Trophoblast cell (in vitro differentiated cells and primary cell): ENCODE measurements around the gene PLEKHJ1.

Source experiments
- DNase-seq, 2 donors: peaks; one replicate each; pipeline ENCODE4 v3.0.0-alpha.2; 2016
- H2AFZ ChIP-seq: 2 replicates; pipeline ENCODE4 v1.6.1; 2013; ENCODE audit warnings: low read length, moderate library complexity, mild to moderate bottlenecking; ENCODE audit not compliant: insufficient read depth, poor library complexity
- H2AK5ac ChIP-seq: 2 replicates; pipeline ENCODE4 v1.6.1; 2013; ENCODE audit warnings: mild to moderate bottlenecking, low read length
- H2BK120ac ChIP-seq: 2 replicates; pipeline ENCODE4 v1.6.1; 2013; ENCODE audit warnings: low read length, mild to moderate bottlenecking, moderate library complexity; ENCODE audit not compliant: insufficient read depth, poor library complexity
- H2BK12ac ChIP-seq: 2 replicates; pipeline ENCODE4 v1.6.1; 2013; ENCODE audit warnings: mild to moderate bottlenecking, low read length, moderate library complexity
- H2BK5ac ChIP-seq: 2 replicates; pipeline ENCODE4 v1.6.1; 2013; ENCODE audit warnings: low read length, low read depth, moderate library complexity, mild to moderate bottlenecking; ENCODE audit not compliant: poor library complexity
- H3K14ac ChIP-seq: 2 replicates; pipeline ENCODE4 v1.6.1; 2013; ENCODE audit warnings: mild to moderate bottlenecking, low read length
- H3K18ac ChIP-seq: 2 replicates; pipeline ENCODE4 v1.6.1; 2013; ENCODE audit warnings: mild to moderate bottlenecking, low read length
- H3K23ac ChIP-seq: 2 replicates; pipeline ENCODE4 v1.6.1; 2013; ENCODE audit warnings: low read length
- H3K27ac ChIP-seq: 2 replicates; pipeline ENCODE4 v1.5.1; 2013; ENCODE audit warnings: low read depth, mild to moderate bottlenecking, inconsistent platforms, low read length, moderate library complexity
- H3K27me3 ChIP-seq: 2 replicates; pipeline ENCODE4 v1.6.1; 2013; ENCODE audit warnings: inconsistent platforms, mild to moderate bottlenecking, low read length, moderate library complexity; ENCODE audit not compliant: insufficient read depth
- H3K36me3 ChIP-seq, 2 experiments: 1 replicate in 1 of 2; 2 replicates in 1 of 2; pipeline ENCODE4 v1.6.1; 2013; ENCODE audit warnings: low read length in 2 of 2, mild to moderate bottlenecking in 2 of 2, moderate library complexity in 1 of 2; ENCODE audit not compliant: insufficient read depth in 2 of 2, control insufficient read depth in 1 of 2
- H3K4ac ChIP-seq: 2 replicates; pipeline ENCODE4 v1.6.1; 2013; ENCODE audit warnings: low read depth, mild to moderate bottlenecking, low read length, moderate library complexity
- H3K4me1 ChIP-seq, 2 experiments: 1 replicate in 1 of 2; 2 replicates in 1 of 2; pipeline ENCODE4 v1.6.1; 2013; ENCODE audit warnings: low read length in 2 of 2, mild to moderate bottlenecking in 2 of 2, moderate library complexity in 1 of 2; ENCODE audit not compliant: insufficient read depth in 2 of 2, control insufficient read depth in 1 of 2
- H3K4me2 ChIP-seq: 2 replicates; pipeline ENCODE4 v1.6.1; 2013; ENCODE audit warnings: inconsistent platforms, mild to moderate bottlenecking, low read length, moderate library complexity
- H3K4me3 ChIP-seq: 2 replicates; pipeline ENCODE4 v1.5.1; 2013; ENCODE audit warnings: mild to moderate bottlenecking, low read depth, low read length, inconsistent platforms
- H3K79me1 ChIP-seq: one replicate; pipeline ENCODE4 v1.6.1; 2013; ENCODE audit warnings: low read length
- H3K79me2 ChIP-seq: 2 replicates; pipeline ENCODE4 v1.6.1; 2013; ENCODE audit warnings: low read length, mild to moderate bottlenecking; ENCODE audit not compliant: control insufficient read depth, insufficient read depth, poor library complexity
- H3K9ac ChIP-seq: 2 replicates; pipeline ENCODE4 v1.6.1; 2013; ENCODE audit warnings: mild to moderate bottlenecking, low read length
- H3K9me3 ChIP-seq: 2 replicates; pipeline ENCODE4 v1.6.1; 2013; ENCODE audit warnings: low read depth, mild to moderate bottlenecking, control low read depth, inconsistent platforms, low read length; ENCODE audit not compliant: insufficient read depth
- H4K12ac ChIP-seq: 2 replicates; pipeline ENCODE4 v1.6.1; 2013; ENCODE audit warnings: low read depth, mild to moderate bottlenecking, low read length, moderate library complexity
- H4K8ac ChIP-seq: 2 replicates; pipeline ENCODE4 v1.6.1; 2013; ENCODE audit warnings: low read depth, mild to moderate bottlenecking, low read length, moderate library complexity
- H4K91ac ChIP-seq: one replicate; pipeline ENCODE4 v1.6.1; 2013; ENCODE audit warnings: low read depth, mild to moderate bottlenecking, low read length, moderate library complexity
- WGBS: extraction: QIAGEN DNeasy Blood & Tissue Kit; methylation state at CpG from one replicate; pipeline ENCODE4 v1.1.7; 2013; ENCODE audit warnings: missing lambda C conversion rate; ENCODE audit not compliant: insufficient read length, insufficient coverage; ENCODE audit errors: extremely low coverage; 5-methylcytosine and 5-hydroxymethylcytosine counted together

Gene PLEKHJ1

GRCh38 chr19:2276429-2276986 is 40.4 kb upstream of the PLEKHJ1 start:
- peaks cover 2% of the 10 kb centered on the region for H3K79me1 ChIP-seq
- peak in 1 of 2 donors; percentile 52 for DNase-seq
- H3K9ac ChIP-seq: no peak overlapping the region
- no peak overlapping the region for H2AK5ac ChIP-seq
- peaks cover 12% of the 10 kb centered on the region in 2 experiments for H3K4me1 ChIP-seq
- H3K14ac ChIP-seq: no peak overlapping the region
- H3K18ac ChIP-seq: no peak overlapping the region
- H3K23ac ChIP-seq: no peak overlapping the region
- H2BK12ac ChIP-seq: no peak overlapping the region
- no peak overlapping the region for H2BK120ac ChIP-seq
- H2AFZ ChIP-seq: no peak overlapping the region
- H3K4me2 ChIP-seq: no peak overlapping the region
- no peak overlapping the region for H3K27ac ChIP-seq
- no peak overlapping the region for H3K4ac ChIP-seq
- H3K4me3 ChIP-seq: no peak overlapping the region
- peaks cover 28 to 36% of the 10 kb centered on the region in 2 experiments for H3K36me3 ChIP-seq
- H3K27me3 ChIP-seq: no peaks in the 10 kb centered on the region
- no peak overlapping the region for H4K91ac ChIP-seq
- H3K79me2 ChIP-seq: peaks cover 7% of the 10 kb centered on the region
- WGBS: no CpG with 5 or more reads among the region's 28 CpGs
- H4K8ac ChIP-seq: no peak overlapping the region
- H4K12ac ChIP-seq: no peak overlapping the region
- no peaks in the 10 kb centered on the region for H3K9me3 ChIP-seq
- no peak overlapping the region for H2BK5ac ChIP-seq

GRCh38 chr19:2275588-2276428 is 39.7 kb upstream of the PLEKHJ1 start:
- H2BK12ac ChIP-seq: no peak overlapping the region
- WGBS: no CpG with 5 or more reads among the region's 74 CpGs
- peak overlapping the region; percentile 2 for H3K27ac ChIP-seq
- peaks cover 32 to 39% of the 10 kb centered on the region in 2 experiments for H3K36me3 ChIP-seq
- no peak overlapping the region for H3K9ac ChIP-seq
- H2AK5ac ChIP-seq: no peak overlapping the region
- H3K23ac ChIP-seq: no peak overlapping the region
- no peaks in the 10 kb centered on the region for H3K27me3 ChIP-seq
- H2AFZ ChIP-seq: no peak overlapping the region
- peaks cover 12 to 14% of the 10 kb centered on the region in 2 experiments for H3K4me1 ChIP-seq
- H2BK120ac ChIP-seq: no peak overlapping the region
- H3K4ac ChIP-seq: no peak overlapping the region
- H3K14ac ChIP-seq: no peak overlapping the region
- H4K8ac ChIP-seq: no peak overlapping the region
- no peak overlapping the region for H2BK5ac ChIP-seq
- peaks cover 5% of the 10 kb centered on the region for H3K79me1 ChIP-seq
- peak; percentile 68 to 76 for DNase-seq
- H4K12ac ChIP-seq: no peak overlapping the region
- H4K91ac ChIP-seq: no peak overlapping the region
- peaks cover 14% of the 10 kb centered on the region for H3K79me2 ChIP-seq
- no peak overlapping the region for H3K4me3 ChIP-seq
- no peaks in the 10 kb centered on the region for H3K9me3 ChIP-seq
- H3K4me2 ChIP-seq: no peak overlapping the region
- no peak overlapping the region for H3K18ac ChIP-seq

- peaks cover 21% of the 10 kb centered on the region for H3K79me2 ChIP-seq
- no peak overlapping the region for H3K23ac ChIP-seq
- no peak overlapping the region for H3K9ac ChIP-seq
- H4K8ac ChIP-seq: no peak overlapping the region
- no peak overlapping the region for H3K4me2 ChIP-seq
- DNase-seq: peak in 1 of 2 donors; percentile 69
- no peak overlapping the region for H3K14ac ChIP-seq
- no peak overlapping the region for H3K4me3 ChIP-seq
- H3K36me3 ChIP-seq: peaks cover 32 to 39% of the 10 kb centered on the region in 2 experiments
- WGBS: no CpG with 5 or more reads among the region's 16 CpGs
- no peak overlapping the region for H2BK120ac ChIP-seq
- H2BK5ac ChIP-seq: no peak overlapping the region
- peak overlapping the region; percentile 2 for H3K27ac ChIP-seq
- peaks cover 12% of the 10 kb centered on the region for H3K79me1 ChIP-seq
- H3K27me3 ChIP-seq: no peaks in the 10 kb centered on the region
- no peak overlapping the region for H4K12ac ChIP-seq
- H2AK5ac ChIP-seq: no peak overlapping the region
- no peak overlapping the region for H3K18ac ChIP-seq
- H2AFZ ChIP-seq: no peak overlapping the region
- H4K91ac ChIP-seq: no peak overlapping the region
- no peak overlapping the region for H2BK12ac ChIP-seq
- no peak overlapping the region for H3K4ac ChIP-seq
- H3K4me1 ChIP-seq: peaks cover 12 to 14% of the 10 kb centered on the region in 2 experiments
- H3K9me3 ChIP-seq: no peaks in the 10 kb centered on the region
These were observed 38.9 kb upstream of the PLEKHJ1 start for GRCh38 chr19:2274931-2275535.

- Histone ChIP-seq H3K27ac (peak overlapping the region; percentile 29), H3K27me3 (no peaks in the 10 kb centered on the region), H3K4me1 (peaks cover 12 to 14% of the 10 kb centered on the region in 2 experiments), H3K79me2 (peaks cover 27% of the 10 kb centered on the region), H3K18ac (peak overlapping the region; percentile 54), H3K4ac (peak overlapping the region; percentile 47), H2AFZ (no peak overlapping the region), H3K9me3 (no peaks in the 10 kb centered on the region), H2BK12ac (no peak overlapping the region), H3K79me1 (peaks cover 18% of the 10 kb centered on the region), H2BK120ac (no peak overlapping the region), H3K4me2 (peak overlapping the region; percentile 33), H3K36me3 (peaks cover 32 to 39% of the 10 kb centered on the region in 2 experiments), H4K91ac (no peak overlapping the region), H2BK5ac (no peak overlapping the region), H3K23ac (no peak overlapping the region), H3K4me3 (no peak overlapping the region), H4K12ac (no peak overlapping the region), H3K9ac (peak overlapping the region; percentile 36), H2AK5ac (no peak overlapping the region), H3K14ac (no peak overlapping the region), H4K8ac (peak overlapping the region; percentile 55)
- no peak for DNase-seq
- no CpG with 5 or more reads among the region's 9 CpGs for WGBS
These were observed 38.1 kb upstream of the PLEKHJ1 start for GRCh38 chr19:2274185-2274711.
